HEK293 (cell line): ENCODE results near the gene PLCD1.

Experiments used
- CTCF ChIA-PET: fragments of 350-600 bp; formaldehyde crosslinking; extraction: SDS; loops from one replicate; lab custom pipeline; 2021; ENCODE audit warnings: antibody characterized with exemption; lab: Yijun Ruan, JAX
- POLR2A ChIA-PET: fragments of 300-600 bp; formaldehyde crosslinking; extraction: SDS; loops from one replicate; lab custom pipeline; 2020; ENCODE audit warnings: antibody characterized with exemption, inconsistent platforms; lab: Yijun Ruan, JAX
- H3K27ac ChIP-seq: fragments of 200-500 bp; sonication (Bioruptor generic); 2 replicates; pipeline ENCODE4 v1.5.1; 2014; ENCODE audit warnings: low read depth, low read length, control low read depth, inconsistent platforms; ENCODE audit errors: extremely low read depth
- H3K36me3 ChIP-seq, 2 experiments: fragments of 200-500 bp in 1 of 2; sonication (Bioruptor generic) in 1 of 2; 1 replicate in 1 of 2; 2 replicates in 1 of 2; pipeline ENCODE4 v1.5.1; 2014 to 2017; ENCODE audit warnings: inconsistent platforms in 2 of 2, low read length in 2 of 2; ENCODE audit not compliant: control insufficient read depth in 2 of 2, insufficient read depth in 1 of 2
- H3K4me1 ChIP-seq: fragments of 200-500 bp; sonication (Bioruptor generic); 2 replicates; pipeline ENCODE4 v1.5.1; 2014; ENCODE audit warnings: mild to moderate bottlenecking, low read length, inconsistent platforms; ENCODE audit not compliant: control insufficient read depth, insufficient read depth
- H3K4me3 ChIP-seq: 2 replicates; pipeline ENCODE4 v1.5.1; 2011; ENCODE audit warnings: low read depth, mild to moderate bottlenecking, control low read depth, low read length, moderate library complexity
- H3K9me3 ChIP-seq: fragments of 200-500 bp; sonication (Bioruptor generic); 2 replicates; pipeline ENCODE4 v1.5.1; 2014; ENCODE audit warnings: low read depth, low read length, inconsistent platforms; ENCODE audit not compliant: control insufficient read depth, insufficient read depth
- RBAK ChIP-seq: fragments of 450-650 bp; formaldehyde crosslinking; IDR thresholded peaks from 2 replicates; pipeline ENCODE4 v1.5.1; 2016; ENCODE audit warnings: missing biosample characterization, missing genetic modification characterization
- TCF7L2 ChIP-seq: IDR thresholded peaks from 2 replicates; pipeline ENCODE4 v1.6.1; 2011; ENCODE audit warnings: low read depth, mild to moderate bottlenecking, inconsistent platforms, low read length, moderate library complexity, borderline replicate concordance
- ZFP69B ChIP-seq: fragments of 450-650 bp; formaldehyde crosslinking; IDR thresholded peaks from 2 replicates; pipeline ENCODE4 v1.5.1; 2016; ENCODE audit warnings: missing biosample characterization, missing genetic modification characterization
- ZNF157 ChIP-seq: fragments of 450-650 bp; formaldehyde crosslinking; IDR thresholded peaks from 2 replicates; pipeline ENCODE4 v1.5.1; 2016; ENCODE audit warnings: missing biosample characterization, missing genetic modification characterization
- ZNF202 ChIP-seq: fragments of 450-650 bp; formaldehyde crosslinking; IDR thresholded peaks from 2 replicates; pipeline ENCODE4 v1.5.1; 2016; ENCODE audit warnings: missing biosample characterization, missing genetic modification characterization, borderline replicate concordance
- ZNF473 ChIP-seq: fragments of 450-650 bp; formaldehyde crosslinking; IDR thresholded peaks from 2 replicates; pipeline ENCODE4 v1.5.1; 2017; ENCODE audit warnings: missing biosample characterization, missing genetic modification characterization
- ZNF600 ChIP-seq: fragments of 450-650 bp; formaldehyde crosslinking; IDR thresholded peaks from 2 replicates; pipeline ENCODE4 v1.5.1; 2016; ENCODE audit warnings: missing biosample characterization, missing genetic modification characterization
- ZNF654 ChIP-seq: fragments of 450-650 bp; formaldehyde crosslinking; IDR thresholded peaks from 2 replicates; pipeline ENCODE4 v1.5.1; 2016; ENCODE audit warnings: low read depth, missing biosample characterization, missing genetic modification characterization
- ZNF785 ChIP-seq: fragments of 450-650 bp; formaldehyde crosslinking; IDR thresholded peaks from 2 replicates; pipeline ENCODE4 v1.5.1; 2016; ENCODE audit warnings: missing biosample characterization, missing genetic modification characterization
- TF ChIP-seq, protein P1 (sequence below): fragments of 450-650 bp; formaldehyde crosslinking; IDR thresholded peaks from 2 replicates; pipeline ENCODE4 v1.5.1; 2016; ENCODE audit warnings: missing biosample characterization, missing genetic modification characterization, borderline replicate concordance
- TF ChIP-seq, protein P2 (sequence below): fragments of 450-650 bp; formaldehyde crosslinking; IDR thresholded peaks from 2 replicates; pipeline ENCODE4 v1.5.1; 2016; ENCODE audit warnings: missing biosample characterization, missing genetic modification characterization
- TF ChIP-seq, protein P3 (sequence below): fragments of 450-650 bp; formaldehyde crosslinking; IDR thresholded peaks from 2 replicates; pipeline ENCODE4 v1.5.1; 2016; ENCODE audit warnings: missing biosample characterization, missing genetic modification characterization
- TF ChIP-seq, protein P4 (sequence below): fragments of 450-650 bp; formaldehyde crosslinking; IDR thresholded peaks from 2 replicates; pipeline ENCODE4 v1.5.1; 2017; ENCODE audit warnings: missing biosample characterization, missing genetic modification characterization
- TF ChIP-seq, protein P5 (sequence below): fragments of 450-650 bp; formaldehyde crosslinking; IDR thresholded peaks from 2 replicates; pipeline ENCODE4 v1.5.1; 2016; ENCODE audit warnings: missing biosample characterization, missing genetic modification characterization, low read depth
- TF ChIP-seq, protein P6 (sequence below): fragments of 450-650 bp; formaldehyde crosslinking; IDR thresholded peaks from 2 replicates; pipeline ENCODE4 v1.5.1; 2016; ENCODE audit warnings: missing biosample characterization, missing genetic modification characterization
- TF ChIP-seq, protein P7 (sequence below): fragments of 450-650 bp; formaldehyde crosslinking; IDR thresholded peaks from 2 replicates; pipeline ENCODE4 v1.5.1; 2016; ENCODE audit warnings: missing biosample characterization, missing genetic modification characterization
- TF ChIP-seq, protein P8 (sequence below): fragments of 450-650 bp; IDR thresholded peaks from 2 replicates; pipeline ENCODE4 v1.5.1; 2018; ENCODE audit warnings: missing biosample characterization, mild to moderate bottlenecking, missing genetic modification characterization

The PLCD1 gene

DNA sequence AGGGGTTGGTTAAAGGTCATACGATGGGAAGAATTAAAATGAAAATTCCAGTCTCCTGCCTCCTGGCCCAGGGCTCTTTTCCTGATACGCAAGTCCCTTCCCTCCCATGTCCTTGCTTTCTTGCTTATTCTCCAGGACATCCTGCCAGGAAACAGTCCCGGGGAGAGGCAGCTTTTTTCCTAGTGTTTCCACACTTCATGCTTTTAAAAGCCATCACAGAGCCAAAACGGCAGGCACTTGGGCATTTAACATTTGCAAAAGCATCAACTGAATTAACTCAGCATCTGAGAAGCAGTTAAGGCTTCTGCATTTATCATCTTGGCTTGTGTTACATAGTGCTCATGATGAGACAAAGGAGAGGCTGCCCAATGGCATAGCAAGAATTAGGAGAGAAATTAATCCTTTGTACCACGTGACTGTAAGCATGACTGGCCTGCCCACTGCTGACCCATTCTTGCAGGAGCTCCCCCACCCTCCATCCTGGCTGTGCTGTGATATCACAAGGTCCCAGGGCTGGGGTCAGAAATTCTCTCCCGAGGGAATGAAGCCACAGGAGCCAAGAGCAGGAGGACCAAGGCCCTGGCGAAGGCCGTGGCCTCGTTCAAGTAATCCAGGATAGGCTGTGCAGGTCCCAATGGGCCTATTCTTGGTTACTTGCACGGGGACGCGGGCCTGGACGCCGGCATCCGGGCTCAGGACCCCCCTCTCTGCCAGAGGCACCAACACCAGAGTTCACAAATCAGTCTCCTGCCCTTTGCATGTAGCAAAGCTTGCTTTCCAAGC lies 60.4 kb downstream of the PLCD1 start (continued):
- TF ChIP-seq, protein P1, sequence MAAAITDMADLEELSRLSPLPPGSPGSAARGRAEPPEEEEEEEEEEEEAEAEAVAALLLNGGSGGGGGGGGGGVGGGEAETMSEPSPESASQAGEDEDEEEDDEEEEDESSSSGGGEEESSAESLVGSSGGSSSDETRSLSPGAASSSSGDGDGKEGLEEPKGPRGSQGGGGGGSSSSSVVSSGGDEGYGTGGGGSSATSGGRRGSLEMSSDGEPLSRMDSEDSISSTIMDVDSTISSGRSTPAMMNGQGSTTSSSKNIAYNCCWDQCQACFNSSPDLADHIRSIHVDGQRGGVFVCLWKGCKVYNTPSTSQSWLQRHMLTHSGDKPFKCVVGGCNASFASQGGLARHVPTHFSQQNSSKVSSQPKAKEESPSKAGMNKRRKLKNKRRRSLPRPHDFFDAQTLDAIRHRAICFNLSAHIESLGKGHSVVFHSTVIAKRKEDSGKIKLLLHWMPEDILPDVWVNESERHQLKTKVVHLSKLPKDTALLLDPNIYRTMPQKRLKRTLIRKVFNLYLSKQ (tag by site-specific recombination), result no peak

DNA sequence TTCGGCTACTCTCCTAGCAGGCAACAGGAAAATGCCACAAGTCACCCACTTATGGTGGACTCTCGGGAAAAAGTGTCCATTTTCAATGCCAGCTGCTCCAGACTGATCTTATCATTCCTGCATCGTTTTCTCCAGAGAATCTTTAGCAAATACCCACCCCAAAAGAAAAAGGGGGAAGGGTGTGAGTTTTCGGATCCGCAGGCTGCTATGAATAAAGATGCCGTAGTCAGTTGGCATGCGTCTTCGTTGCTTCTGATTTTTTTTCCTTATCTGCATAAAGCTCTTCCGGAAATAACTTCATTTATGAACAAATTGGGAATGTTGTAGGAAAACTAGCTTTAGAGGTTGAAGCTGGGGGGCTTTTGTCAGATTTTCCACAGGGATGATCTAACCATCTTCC lies 61.2 kb downstream of the PLCD1 start:
- CTCF ChIA-PET, result interaction anchor here (0.7 to 8.1 kb wide), 15 partner anchors 9 to 661 kb away, joined by 3 to 164 read pairs (median 5); no protein-coding TSS in a partner anchor
- POLR2A ChIA-PET, result no interaction called here

DNA sequence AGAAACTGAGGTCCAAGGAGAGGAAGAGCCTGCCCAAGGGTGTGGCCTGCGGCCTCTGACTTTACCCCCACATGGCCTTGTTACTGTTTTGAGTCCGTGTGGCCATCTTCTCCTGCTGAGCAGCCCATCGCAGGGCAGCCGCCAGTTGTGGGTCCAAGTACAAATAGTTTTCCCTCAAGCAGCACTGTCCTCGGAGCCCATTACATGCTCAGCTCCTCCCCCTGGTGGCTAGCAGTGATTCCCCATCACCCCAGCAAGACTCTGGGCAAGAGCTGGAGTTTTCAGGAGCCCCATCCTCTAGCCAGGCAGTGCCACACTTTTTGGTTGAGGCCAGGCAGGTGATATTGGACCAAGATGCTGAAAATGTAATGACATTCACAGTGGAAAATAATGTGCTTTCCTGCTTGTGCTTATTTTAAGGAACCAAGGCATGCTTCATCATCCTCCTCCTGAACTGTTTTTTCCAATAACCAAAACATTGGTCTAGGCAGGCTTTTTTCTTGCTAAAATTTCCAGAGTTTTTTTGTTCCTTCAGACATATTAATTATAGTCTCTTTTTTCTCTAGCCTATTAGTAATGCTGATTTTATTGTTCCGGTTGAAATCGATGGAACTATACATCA lies 62.1 kb downstream of the PLCD1 start:
- ChIA-PET POLR2A (no interaction called here), CTCF (interaction anchor here (0.6 to 8.1 kb wide), 22 partner anchors 8 to 656 kb away, joined by 3 to 164 read pairs (median 4); partner anchors contain the start of gene VILL)
- Histone ChIP-seq H3K4me3 (no peak overlapping the region), H3K36me3 (peaks cover 0 to 4% of the 10 kb centered on the region in 2 experiments; a peak in 1 of 3 replicates), H3K27ac (no peak overlapping the region), H3K9me3 (no peaks in the 10 kb centered on the region), H3K4me1 (no peaks in the 10 kb centered on the region)
- no peak for TF ChIP-seq ZNF785 (tag by site-specific recombination)
- TF ChIP-seq, protein P2, sequence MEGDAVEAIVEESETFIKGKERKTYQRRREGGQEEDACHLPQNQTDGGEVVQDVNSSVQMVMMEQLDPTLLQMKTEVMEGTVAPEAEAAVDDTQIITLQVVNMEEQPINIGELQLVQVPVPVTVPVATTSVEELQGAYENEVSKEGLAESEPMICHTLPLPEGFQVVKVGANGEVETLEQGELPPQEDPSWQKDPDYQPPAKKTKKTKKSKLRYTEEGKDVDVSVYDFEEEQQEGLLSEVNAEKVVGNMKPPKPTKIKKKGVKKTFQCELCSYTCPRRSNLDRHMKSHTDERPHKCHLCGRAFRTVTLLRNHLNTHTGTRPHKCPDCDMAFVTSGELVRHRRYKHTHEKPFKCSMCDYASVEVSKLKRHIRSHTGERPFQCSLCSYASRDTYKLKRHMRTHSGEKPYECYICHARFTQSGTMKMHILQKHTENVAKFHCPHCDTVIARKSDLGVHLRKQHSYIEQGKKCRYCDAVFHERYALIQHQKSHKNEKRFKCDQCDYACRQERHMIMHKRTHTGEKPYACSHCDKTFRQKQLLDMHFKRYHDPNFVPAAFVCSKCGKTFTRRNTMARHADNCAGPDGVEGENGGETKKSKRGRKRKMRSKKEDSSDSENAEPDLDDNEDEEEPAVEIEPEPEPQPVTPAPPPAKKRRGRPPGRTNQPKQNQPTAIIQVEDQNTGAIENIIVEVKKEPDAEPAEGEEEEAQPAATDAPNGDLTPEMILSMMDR, result 0 out of 2 replicates have a peak, but pooled peaks have one; percentile 17
- TF ChIP-seq RBAK (tag by site-specific recombination), result no peak
- no peak for TF ChIP-seq TCF7L2
- TF ChIP-seq ZNF654 (tag by site-specific recombination), result peak; percentile 20
- TF ChIP-seq, protein P3, sequence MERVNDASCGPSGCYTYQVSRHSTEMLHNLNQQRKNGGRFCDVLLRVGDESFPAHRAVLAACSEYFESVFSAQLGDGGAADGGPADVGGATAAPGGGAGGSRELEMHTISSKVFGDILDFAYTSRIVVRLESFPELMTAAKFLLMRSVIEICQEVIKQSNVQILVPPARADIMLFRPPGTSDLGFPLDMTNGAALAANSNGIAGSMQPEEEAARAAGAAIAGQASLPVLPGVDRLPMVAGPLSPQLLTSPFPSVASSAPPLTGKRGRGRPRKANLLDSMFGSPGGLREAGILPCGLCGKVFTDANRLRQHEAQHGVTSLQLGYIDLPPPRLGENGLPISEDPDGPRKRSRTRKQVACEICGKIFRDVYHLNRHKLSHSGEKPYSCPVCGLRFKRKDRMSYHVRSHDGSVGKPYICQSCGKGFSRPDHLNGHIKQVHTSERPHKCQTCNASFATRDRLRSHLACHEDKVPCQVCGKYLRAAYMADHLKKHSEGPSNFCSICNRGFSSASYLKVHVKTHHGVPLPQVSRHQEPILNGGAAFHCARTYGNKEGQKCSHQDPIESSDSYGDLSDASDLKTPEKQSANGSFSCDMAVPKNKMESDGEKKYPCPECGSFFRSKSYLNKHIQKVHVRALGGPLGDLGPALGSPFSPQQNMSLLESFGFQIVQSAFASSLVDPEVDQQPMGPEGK, result no peak
- no peak for TF ChIP-seq ZNF473 (tag by site-specific recombination)
- TF ChIP-seq, protein P4, sequence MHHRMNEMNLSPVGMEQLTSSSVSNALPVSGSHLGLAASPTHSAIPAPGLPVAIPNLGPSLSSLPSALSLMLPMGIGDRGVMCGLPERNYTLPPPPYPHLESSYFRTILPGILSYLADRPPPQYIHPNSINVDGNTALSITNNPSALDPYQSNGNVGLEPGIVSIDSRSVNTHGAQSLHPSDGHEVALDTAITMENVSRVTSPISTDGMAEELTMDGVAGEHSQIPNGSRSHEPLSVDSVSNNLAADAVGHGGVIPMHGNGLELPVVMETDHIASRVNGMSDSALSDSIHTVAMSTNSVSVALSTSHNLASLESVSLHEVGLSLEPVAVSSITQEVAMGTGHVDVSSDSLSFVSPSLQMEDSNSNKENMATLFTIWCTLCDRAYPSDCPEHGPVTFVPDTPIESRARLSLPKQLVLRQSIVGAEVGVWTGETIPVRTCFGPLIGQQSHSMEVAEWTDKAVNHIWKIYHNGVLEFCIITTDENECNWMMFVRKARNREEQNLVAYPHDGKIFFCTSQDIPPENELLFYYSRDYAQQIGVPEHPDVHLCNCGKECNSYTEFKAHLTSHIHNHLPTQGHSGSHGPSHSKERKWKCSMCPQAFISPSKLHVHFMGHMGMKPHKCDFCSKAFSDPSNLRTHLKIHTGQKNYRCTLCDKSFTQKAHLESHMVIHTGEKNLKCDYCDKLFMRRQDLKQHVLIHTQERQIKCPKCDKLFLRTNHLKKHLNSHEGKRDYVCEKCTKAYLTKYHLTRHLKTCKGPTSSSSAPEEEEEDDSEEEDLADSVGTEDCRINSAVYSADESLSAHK (tag by site-specific recombination), result peak; percentile 81
- TF ChIP-seq ZNF157, result no peak

More for the DNA sequence above, 61.2 kb downstream of the PLCD1 start:
- Histone ChIP-seq H3K4me1 (no peaks in the 10 kb centered on the region), H3K36me3 (peaks cover 0 to 4% of the 10 kb centered on the region in 2 experiments; a peak in 1 of 3 replicates), H3K9me3 (no peaks in the 10 kb centered on the region), H3K4me3 (no peak overlapping the region), H3K27ac (no peak overlapping the region)
- TF ChIP-seq, protein P5, sequence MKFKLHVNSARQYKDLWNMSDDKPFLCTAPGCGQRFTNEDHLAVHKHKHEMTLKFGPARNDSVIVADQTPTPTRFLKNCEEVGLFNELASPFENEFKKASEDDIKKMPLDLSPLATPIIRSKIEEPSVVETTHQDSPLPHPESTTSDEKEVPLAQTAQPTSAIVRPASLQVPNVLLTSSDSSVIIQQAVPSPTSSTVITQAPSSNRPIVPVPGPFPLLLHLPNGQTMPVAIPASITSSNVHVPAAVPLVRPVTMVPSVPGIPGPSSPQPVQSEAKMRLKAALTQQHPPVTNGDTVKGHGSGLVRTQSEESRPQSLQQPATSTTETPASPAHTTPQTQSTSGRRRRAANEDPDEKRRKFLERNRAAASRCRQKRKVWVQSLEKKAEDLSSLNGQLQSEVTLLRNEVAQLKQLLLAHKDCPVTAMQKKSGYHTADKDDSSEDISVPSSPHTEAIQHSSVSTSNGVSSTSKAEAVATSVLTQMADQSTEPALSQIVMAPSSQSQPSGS (tag by site-specific recombination), result no peak
- TF ChIP-seq ZFP69B (tag by site-specific recombination) (no peak), ZNF600 (no peak), ZNF202 (tag by site-specific recombination) (no peak)
- TF ChIP-seq, protein P6, sequence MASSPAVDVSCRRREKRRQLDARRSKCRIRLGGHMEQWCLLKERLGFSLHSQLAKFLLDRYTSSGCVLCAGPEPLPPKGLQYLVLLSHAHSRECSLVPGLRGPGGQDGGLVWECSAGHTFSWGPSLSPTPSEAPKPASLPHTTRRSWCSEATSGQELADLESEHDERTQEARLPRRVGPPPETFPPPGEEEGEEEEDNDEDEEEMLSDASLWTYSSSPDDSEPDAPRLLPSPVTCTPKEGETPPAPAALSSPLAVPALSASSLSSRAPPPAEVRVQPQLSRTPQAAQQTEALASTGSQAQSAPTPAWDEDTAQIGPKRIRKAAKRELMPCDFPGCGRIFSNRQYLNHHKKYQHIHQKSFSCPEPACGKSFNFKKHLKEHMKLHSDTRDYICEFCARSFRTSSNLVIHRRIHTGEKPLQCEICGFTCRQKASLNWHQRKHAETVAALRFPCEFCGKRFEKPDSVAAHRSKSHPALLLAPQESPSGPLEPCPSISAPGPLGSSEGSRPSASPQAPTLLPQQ (tag by site-specific recombination), result no peak
- TF ChIP-seq, protein P7, sequence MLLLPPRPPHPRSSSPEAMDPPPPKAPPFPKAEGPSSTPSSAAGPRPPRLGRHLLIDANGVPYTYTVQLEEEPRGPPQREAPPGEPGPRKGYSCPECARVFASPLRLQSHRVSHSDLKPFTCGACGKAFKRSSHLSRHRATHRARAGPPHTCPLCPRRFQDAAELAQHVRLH (tag by site-specific recombination), result no peak
- TF ChIP-seq, protein P8, sequence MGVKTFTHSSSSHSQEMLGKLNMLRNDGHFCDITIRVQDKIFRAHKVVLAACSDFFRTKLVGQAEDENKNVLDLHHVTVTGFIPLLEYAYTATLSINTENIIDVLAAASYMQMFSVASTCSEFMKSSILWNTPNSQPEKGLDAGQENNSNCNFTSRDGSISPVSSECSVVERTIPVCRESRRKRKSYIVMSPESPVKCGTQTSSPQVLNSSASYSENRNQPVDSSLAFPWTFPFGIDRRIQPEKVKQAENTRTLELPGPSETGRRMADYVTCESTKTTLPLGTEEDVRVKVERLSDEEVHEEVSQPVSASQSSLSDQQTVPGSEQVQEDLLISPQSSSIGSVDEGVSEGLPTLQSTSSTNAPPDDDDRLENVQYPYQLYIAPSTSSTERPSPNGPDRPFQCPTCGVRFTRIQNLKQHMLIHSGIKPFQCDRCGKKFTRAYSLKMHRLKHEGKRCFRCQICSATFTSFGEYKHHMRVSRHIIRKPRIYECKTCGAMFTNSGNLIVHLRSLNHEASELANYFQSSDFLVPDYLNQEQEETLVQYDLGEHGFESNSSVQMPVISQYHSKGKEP, result no peak
